Smooth muscle cell of trachea (primary cell): ENCODE data around the gene HOXD4. TPM values are rescaled to one million over a fixed set of nuclear protein-coding genes. Genes with fewer than 3 reads are reported as not detected.

Source experiments
- total RNA-seq: library from RNA; depleted of rRNA; stranded (reverse); fragments of >200 nt; gene quantifications from 2 replicates; pipeline ENCODE4 v1.2.1, GENCODE V29; 2014

Gene HOXD4
- total RNA-seq, result not detected in 2 replicates

GRCh38 chr2:176151442-176152287 lies at the start of gene HOXD4:
TSS of gene HOXD4 (plus strand) at chr2:176151550. CDS start at chr2:176151634, 84 bp downstream.

GRCh38 chr2:176106581-176107539 lies 44.5 kb upstream of the HOXD4 start, which contains the start of gene HOXD11:
TSS of gene HOXD11 (plus strand) at chr2:176107280. CDS start at chr2:176107356, 76 bp downstream.

GRCh38 chr2:176115883-176116813 lies 35.2 kb upstream of the HOXD4 start, which contains the start of gene HOXD10:
TSS of gene HOXD10 (plus strand) at chr2:176116778. CDS start at chr2:176116834, 56 bp downstream.

GRCh38 chr2:176122683-176123410 lies 28.5 kb upstream of the HOXD4 start, which contains the start of gene HOXD9:
TSS of gene HOXD9 (plus strand) at chr2:176122719. CDS start at chr2:176122769, 50 bp downstream.

GRCh38 chr2:176128982-176129796 lies 22.2 kb upstream of the HOXD4 start, which contains the start of gene HOXD8:
TSS of gene HOXD8 (plus strand) at chr2:176129705. CDS start at chr2:176130367, 662 bp downstream.

GRCh38 chr2:176156807-176157498 lies 5.6 kb downstream of the HOXD4 start, which contains the start of gene HOXD3:
TSS of gene HOXD3 (plus strand) at chr2:176157307. CDS start at chr2:176169115, 11,808 bp downstream.

GRCh38 chr2:176187899-176188773 lies 36.8 kb downstream of the HOXD4 start, which contains the start of gene HOXD1:
TSS of gene HOXD1 (plus strand) at chr2:176188668. CDS start at chr2:176188802, 134 bp downstream.

Other genes with a start within 250 kb of the HOXD4 start
- gene LNPK, start 149.3 kb upstream of the HOXD4 start, total RNA-seq, result 42.7 and 45.1 TPM in 2 replicates
- gene EVX2, start 67.6 kb upstream of the HOXD4 start, total RNA-seq, result not detected in 2 replicates
- gene HOXD13, start 58.8 kb upstream of the HOXD4 start, total RNA-seq, result not detected in 2 replicates
- gene HOXD12, start 51.8 kb upstream of the HOXD4 start, total RNA-seq, result not detected in 2 replicates
- not detected in 2 replicates for gene HOXD11, start 44.3 kb upstream of the HOXD4 start, total RNA-seq
- not detected in 2 replicates for gene HOXD10, start 34.8 kb upstream of the HOXD4 start, total RNA-seq
- gene HOXD9, start 28.8 kb upstream of the HOXD4 start, total RNA-seq, result 0.17 TPM in 1 of 2 replicates, not detected in the other
- gene HOXD8, start 21.8 kb upstream of the HOXD4 start, total RNA-seq, result 0.33 and 0.44 TPM in 2 replicates
- 0.29 TPM in 1 of 2 replicates, not detected in the other for gene HOXD3, start 5.8 kb downstream of the HOXD4 start, total RNA-seq
- gene HOXD1, start 37.1 kb downstream of the HOXD4 start, total RNA-seq, result not detected in 2 replicates
- 20.8 and 21.5 TPM in 2 replicates for gene MTX2, start 117.9 kb downstream of the HOXD4 start, total RNA-seq